H1 (cell line): ENCODE measurements around the gene MIR17HG. TPM values are rescaled to one million over a fixed set of nuclear protein-coding genes. Genes with fewer than 3 reads are reported as not detected.

Experiments
- CTCF ChIA-PET: fragments of 300-600 bp; sonication (Branson Sonifier 250); formaldehyde crosslinking; loops from one replicate; lab custom pipeline; 2021; ENCODE audit not compliant: partially characterized antibody; lab: Charles Lee
- POLR2A ChIA-PET: fragments of 300-600 bp; sonication (Branson Sonifier 250); formaldehyde crosslinking; loops from one replicate; lab custom pipeline; 2021; ENCODE audit warnings: inconsistent platforms; ENCODE audit not compliant: partially characterized antibody; lab: Charles Lee
- DNase-seq, 2 experiments: peaks; one replicate each; pipeline versions ENCODE4 v3.0.0 to v3.0.0-alpha.2; 2010 to 2022; ENCODE audit warnings: low spot score in 2 of 2, low read depth in 1 of 2, mixed read lengths in 1 of 2
- FAIRE-seq: peaks from 2 replicates; lab custom pipeline; 2011; peaks lifted over from hg19 to GRCh38; lab: Jason Lieb, UNC
- H2AFZ ChIP-seq: 2 replicates; pipeline ENCODE4 v1.8.1; 2012; ENCODE audit warnings: low read length, inconsistent platforms
- H2AK5ac ChIP-seq: 2 replicates; pipeline ENCODE4 v1.6.1; 2013; ENCODE audit warnings: low read depth, low read length
- H2BK120ac ChIP-seq: replicated peaks from 2 replicates; pipeline ENCODE3; 2013; ENCODE audit warnings: low read depth, low read length, inconsistent platforms
- H2BK12ac ChIP-seq: 2 replicates; pipeline ENCODE4 v1.6.1; 2013; ENCODE audit warnings: low read depth, low read length
- H2BK15ac ChIP-seq: 2 replicates; pipeline ENCODE4 v1.6.1; 2013; ENCODE audit warnings: low read length
- H2BK20ac ChIP-seq: 2 replicates; pipeline ENCODE4 v1.6.1; 2013; ENCODE audit warnings: low read length
- H2BK5ac ChIP-seq: 2 replicates; pipeline ENCODE4 v1.6.1; 2013; ENCODE audit warnings: low read depth, low read length
- H3K14ac ChIP-seq: 2 replicates; pipeline ENCODE4 v1.6.1; 2013; ENCODE audit warnings: inconsistent platforms; ENCODE audit not compliant: insufficient read length
- H3K18ac ChIP-seq: 2 replicates; pipeline ENCODE4 v1.6.1; 2013; ENCODE audit warnings: low read length; ENCODE audit errors: extremely low read depth
- H3K23ac ChIP-seq: 2 replicates; pipeline ENCODE4 v1.6.1; 2013; ENCODE audit warnings: inconsistent platforms; ENCODE audit not compliant: insufficient read length
- H3K23me2 ChIP-seq: 2 replicates; pipeline ENCODE4 v1.6.1; 2013; ENCODE audit warnings: low read depth, low read length
- H3K27ac ChIP-seq: 2 replicates; pipeline ENCODE4 v1.6.1; 2011; ENCODE audit warnings: low read depth, low read length, inconsistent platforms
- H3K27me3 ChIP-seq, 4 experiments: replicated peaks in 1 of 4; 1 replicate in 1 of 4; 2 replicates in 3 of 4; pipeline versions ENCODE4 v1.6.1 to v1.8.1; 2011 to 2013; ENCODE audit warnings: low read length in 3 of 4, mild to moderate bottlenecking in 3 of 4, inconsistent platforms in 2 of 4, mixed read lengths in 2 of 4, moderate library complexity in 1 of 4; ENCODE audit not compliant: control insufficient read depth in 3 of 4, insufficient read depth in 3 of 4; ENCODE audit errors: extremely low read depth in 1 of 4
- H3K36me3 ChIP-seq, 4 experiments: 2 replicates each; pipeline versions ENCODE4 v1.6.1 to v1.8.1; 2011 to 2013; ENCODE audit warnings: mild to moderate bottlenecking in 4 of 4, low read length in 3 of 4, moderate library complexity in 2 of 4, control low read depth in 1 of 4, inconsistent platforms in 1 of 4; ENCODE audit not compliant: insufficient read depth in 4 of 4, control insufficient read depth in 2 of 4
- H3K4ac ChIP-seq: replicated peaks from 2 replicates; pipeline ENCODE3; 2013; ENCODE audit warnings: low read length, low read depth, mixed read lengths, inconsistent platforms; ENCODE audit not compliant: insufficient read length
- H3K4me1 ChIP-seq, 4 experiments: replicated peaks in 1 of 4; 1 replicate in 1 of 4; 2 replicates in 3 of 4; pipeline versions ENCODE4 v1.6.1 to v1.8.1; 2011 to 2013; ENCODE audit warnings: low read length in 3 of 4, inconsistent platforms in 2 of 4, mixed read lengths in 1 of 4; ENCODE audit not compliant: insufficient read depth in 4 of 4, control insufficient read depth in 3 of 4
- H3K4me2 ChIP-seq, 2 experiments: 2 replicates each; pipeline versions ENCODE4 v1.6.1 to v1.8.1; 2011 to 2013; ENCODE audit warnings: low read depth in 2 of 2, low read length in 2 of 2, control low read depth in 1 of 2, inconsistent platforms in 1 of 2, mild to moderate bottlenecking in 1 of 2; ENCODE audit not compliant: insufficient read depth in 1 of 2
- H3K4me3 ChIP-seq, 4 experiments: fragments of 200-600, 300-600 bp in 1 of 4; sonication (generic), shearing (Covaris generic), sonication (Bioruptor Twin) in 1 of 4; 2 replicates each; pipeline versions ENCODE4 v1.5.1 to v1.8.1; 2011 to 2016; ENCODE audit warnings: low read length in 4 of 4, low read depth in 3 of 4, control low read depth in 2 of 4, inconsistent platforms in 2 of 4, mild to moderate bottlenecking in 2 of 4, mixed read lengths in 1 of 4, moderate library complexity in 1 of 4; ENCODE audit not compliant: insufficient read depth in 2 of 4; ENCODE audit errors: extremely low read depth in 1 of 4
- H3K56ac ChIP-seq: replicated peaks from 2 replicates; pipeline ENCODE3; 2013; ENCODE audit warnings: low read depth, mild to moderate bottlenecking, mixed read lengths, low read length, inconsistent platforms; ENCODE audit not compliant: insufficient read length
- H3K79me1 ChIP-seq: 2 replicates; pipeline ENCODE4 v1.6.1; 2013; ENCODE audit warnings: low read depth, low read length, control low read depth
- H3K79me2 ChIP-seq, 2 experiments: 2 replicates each; pipeline versions ENCODE4 v1.6.1 to v1.8.1; 2012 to 2013; ENCODE audit warnings: low read length in 2 of 2, mild to moderate bottlenecking in 2 of 2, inconsistent platforms in 1 of 2; ENCODE audit not compliant: insufficient read depth in 2 of 2, control insufficient read depth in 1 of 2
- H3K9ac ChIP-seq, 4 experiments: replicated peaks in 1 of 4; 1 replicate in 1 of 4; 2 replicates in 3 of 4; pipeline versions ENCODE4 v1.6.1 to v1.8.1; 2011 to 2013; ENCODE audit warnings: low read depth in 3 of 4, low read length in 3 of 4, control low read depth in 2 of 4, mild to moderate bottlenecking in 2 of 4, moderate library complexity in 2 of 4, inconsistent platforms in 1 of 4; ENCODE audit errors: extremely low read depth in 1 of 4
- H3K9me3 ChIP-seq, 2 experiments: 2 replicates each; pipeline versions ENCODE4 v1.6.1 to v1.8.1; 2012 to 2013; ENCODE audit warnings: mild to moderate bottlenecking in 2 of 2, moderate library complexity in 2 of 2, control low read depth in 1 of 2, inconsistent platforms in 1 of 2, low read depth in 1 of 2, low read length in 1 of 2, mixed read lengths in 1 of 2; ENCODE audit not compliant: insufficient read depth in 2 of 2
- H4K20me1 ChIP-seq, 2 experiments: replicated peaks in 1 of 2; 2 replicates each; pipeline versions ENCODE3 to v1.8.1; 2011 to 2013; ENCODE audit warnings: inconsistent platforms in 2 of 2, low read length in 2 of 2, mild to moderate bottlenecking in 1 of 2; ENCODE audit not compliant: insufficient read depth in 2 of 2, control insufficient read depth in 1 of 2
- H4K5ac ChIP-seq: 2 replicates; pipeline ENCODE4 v1.6.1; 2013; ENCODE audit warnings: low read length, low read depth, mixed read lengths, inconsistent platforms; ENCODE audit not compliant: insufficient read length
- H4K8ac ChIP-seq: 2 replicates; pipeline ENCODE4 v1.8.0; 2013; ENCODE audit warnings: mild to moderate bottlenecking, moderate library complexity, low read length, inconsistent platforms; ENCODE audit not compliant: insufficient read depth; ENCODE audit errors: extremely low read depth
- H4K91ac ChIP-seq: replicated peaks from 2 replicates; pipeline ENCODE3; 2013; ENCODE audit warnings: low read length, mixed read lengths, inconsistent platforms; ENCODE audit not compliant: insufficient read length
- ASH2L ChIP-seq: fragments of 200-600, 300-600 bp; sonication (generic); IDR thresholded peaks from one replicate; pipeline ENCODE4 v1.7.1; 2017; ENCODE audit warnings: low read length
- CBX8 ChIP-seq: fragments of 300-800, 300-1000 bp; sonication (generic); IDR thresholded peaks from 2 replicates; pipeline ENCODE4 v1.7.1; 2016; ENCODE audit warnings: low read depth, low read length, borderline replicate concordance
- HDAC2 ChIP-seq, 2 experiments: fragments of 300-600 bp in 1 of 2; sonication (generic) in 1 of 2; IDR thresholded peaks; 2 replicates each; pipeline ENCODE4 v1.6.1; 2011 to 2012; ENCODE audit warnings: low read depth in 2 of 2, low read length in 2 of 2, mild to moderate bottlenecking in 2 of 2, moderate library complexity in 2 of 2, borderline replicate concordance in 1 of 2, inconsistent platforms in 1 of 2
- NRF1 ChIP-seq: IDR thresholded peaks from 2 replicates; pipeline ENCODE4 v1.6.1; 2011; ENCODE audit warnings: mild to moderate bottlenecking, low read depth, low read length, improper control_type of control experiment
- RBBP5 ChIP-seq: IDR thresholded peaks from 2 replicates; pipeline ENCODE4 v1.7.1; 2012; ENCODE audit warnings: low read depth, mild to moderate bottlenecking, inconsistent platforms, low read length, moderate library complexity, borderline replicate concordance
- SIX5 ChIP-seq: IDR thresholded peaks from 2 replicates; pipeline ENCODE4 v1.6.1; 2011; ENCODE audit warnings: mild to moderate bottlenecking, low read depth, low read length
- SP1 ChIP-seq: IDR thresholded peaks from 2 replicates; pipeline ENCODE4 v1.6.1; 2011; ENCODE audit warnings: low read depth, low read length
- SRF ChIP-seq: IDR thresholded peaks from 2 replicates; pipeline ENCODE4 v1.6.1; 2011; ENCODE audit warnings: mild to moderate bottlenecking, low read depth, low read length, moderate library complexity
- TAF1 ChIP-seq: IDR thresholded peaks from 2 replicates; pipeline ENCODE4 v1.6.1; 2011; ENCODE audit warnings: mild to moderate bottlenecking, low read depth, low read length
- WGBS, 2 experiments: shearing (Covaris generic) in 1 of 2; methylation state at CpG; one replicate each; pipeline versions ENCODE4 v1.1.6 to v1.1.7; 2013 to 2015; ENCODE audit warnings: low lambda C conversion rate in 2 of 2, mixed read lengths in 2 of 2, inconsistent platforms in 1 of 2, low coverage in 1 of 2, missing lambda C conversion rate in 1 of 2; ENCODE audit not compliant: insufficient replicate concordance in 2 of 2, insufficient coverage in 1 of 2, insufficient read length in 1 of 2; ENCODE audit errors: extremely low coverage in 1 of 2, missing lambda C conversion rate in 1 of 2; 5-methylcytosine and 5-hydroxymethylcytosine counted together
- polyA plus RNA-seq, 7 experiments: library from polyadenylated mRNA; depleted of rRNA in 3 of 7; stranded (reverse) in 5 of 7; unstranded in 2 of 7; fragments of >200 nt in 5 of 7; fragments of 200-250 nt in 2 of 7; gene quantifications; 1 replicate in 5 of 7; 2 replicates in 1 of 7; 4 replicates in 1 of 7; pipeline versions ENCODE4 v1.2.1 to v1.2.3, GENCODE V29; 2011 to 2013; ENCODE audit warnings: missing spikeins in 2 of 7, mixed read lengths in 2 of 7
- total RNA-seq: library from RNA; stranded (reverse); fragmentation: NEBNext Ultra II Directional; extraction: Animal tissue kit (Norgen Biotek cat#: 25700); gene quantifications from 2 replicates; pipeline ENCODE4 v1.2.1, GENCODE V29; 2021

MIR17HG gene
- total and polyA plus RNA-seq, 2 of the 8 experiments (the other 6 are each of a cell fraction or from before 2014, with no cell fraction given), result 11.5 to 36.9 TPM

- Histone ChIP-seq H2BK5ac (no peak overlapping the region), H3K4ac (no peak overlapping the region), H4K20me1 (peaks cover 0 to 2% of the 10 kb centered on the region in 2 experiments), H3K27ac (no peak overlapping the region), H3K79me2 (no peaks in the 10 kb centered on the region), H3K36me3 (no peaks in the 10 kb centered on the region; a peak in 1 of 8 replicates), H3K4me1 (no peaks in the 10 kb centered on the region), H2BK20ac (no peak overlapping the region), H3K14ac (no peak overlapping the region), H4K8ac (no peak overlapping the region), H3K9me3 (no peaks in the 10 kb centered on the region), H3K4me2 (no peak overlapping the region), H2AFZ (no peak overlapping the region), H2BK12ac (no peak overlapping the region), H2AK5ac (no peak overlapping the region), H4K5ac (no peak overlapping the region), H3K23ac (no peak overlapping the region), H3K27me3 (no peaks in the 10 kb centered on the region), H3K4me3 (no peak overlapping the region), H3K23me2 (no peaks in the 10 kb centered on the region), H3K79me1 (no peaks in the 10 kb centered on the region), H3K9ac (no peak overlapping the region), H4K91ac (no peak overlapping the region), H3K18ac (no peak overlapping the region), H3K56ac (no peak overlapping the region), H2BK120ac (no peak overlapping the region), H2BK15ac (no peak overlapping the region)
- DNase-seq, result no peak
- TF ChIP-seq TAF1 (no peak), SP1 (no peak), SIX5 (no peak), SRF (no peak), NRF1 (no peak), CBX8 (no peak), HDAC2 (IDR thresholded peaks at IDR 0.05; ENCODE audit: borderline replicate concordance in 1 of 2, low read depth in 2 of 2, low read length in 2 of 2) (no peak), ASH2L (no peak), RBBP5 (no peak)
- 86% methylated on average over 1 of the region's 1 CpG; no CpG with 5 or more reads in 1 of the 2 experiments for WGBS, 2 experiments
- no peak for FAIRE-seq
- ChIA-PET POLR2A (interaction anchor here (1.2 to 1.6 kb wide), 3 partner anchors 10 to 16 kb away, joined by 3 to 5 read pairs (median 4); no protein-coding TSS in a partner anchor), CTCF (interaction anchor here (1.1 to 2.1 kb wide), 3 partner anchors 11 to 39 kb away, joined by 3 to 5 read pairs (median 3); no protein-coding TSS in a partner anchor)
These were observed 20.6 kb downstream of the MIR17HG start for GRCh38 chr13:91368101-91368500.
